ENCODE results near the gene GPX8.
A peak's percentile ranks its signal among the peaks of the same experiment; 100 is the strongest.

GPX8 gene

DNA sequence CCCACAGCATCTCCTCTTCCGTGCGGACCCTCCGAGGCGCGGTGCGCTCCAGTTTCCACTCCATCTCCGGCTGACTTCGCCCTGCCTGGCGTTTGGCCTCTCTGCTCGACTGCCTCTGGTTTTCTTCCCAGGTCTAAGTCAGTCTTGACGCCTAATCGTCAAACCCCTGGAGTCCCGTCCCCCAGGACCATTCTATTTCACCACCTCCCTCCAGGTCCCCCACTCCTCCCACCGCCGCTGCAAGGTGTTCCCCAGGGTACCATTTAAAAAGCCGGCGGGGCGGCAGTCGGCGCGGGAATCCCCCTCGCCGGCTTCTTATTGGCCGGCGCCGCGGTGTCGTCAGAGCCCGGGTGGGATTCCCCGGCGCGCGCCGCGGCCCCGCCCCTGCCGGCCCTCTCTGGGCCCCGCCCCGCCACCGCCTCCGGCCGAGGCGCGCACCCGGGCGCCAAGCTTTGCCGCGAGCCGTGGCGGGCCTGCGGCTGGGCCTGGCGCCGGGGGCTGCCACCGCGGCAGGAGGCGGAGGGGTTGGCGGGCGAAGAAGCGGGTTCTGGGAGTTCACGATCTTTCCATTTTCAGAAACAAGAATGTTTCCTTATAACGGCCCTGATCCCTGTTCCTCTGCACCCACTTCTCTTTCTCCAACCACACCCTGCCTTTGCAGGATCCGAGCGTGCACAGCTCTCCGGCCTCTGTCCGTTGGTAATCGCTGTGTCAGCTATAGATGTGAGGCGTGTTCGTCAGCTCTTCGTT, 13.1 kb downstream of the GPX8 start, which contains the start of gene CDC20B:
CDC20B (minus strand) TSS at position 241 of the 750 bp plus-strand sequence; CDS start at position 64, 177 bp downstream.
- peak; percentile 64 for DNase-seq

DNA sequence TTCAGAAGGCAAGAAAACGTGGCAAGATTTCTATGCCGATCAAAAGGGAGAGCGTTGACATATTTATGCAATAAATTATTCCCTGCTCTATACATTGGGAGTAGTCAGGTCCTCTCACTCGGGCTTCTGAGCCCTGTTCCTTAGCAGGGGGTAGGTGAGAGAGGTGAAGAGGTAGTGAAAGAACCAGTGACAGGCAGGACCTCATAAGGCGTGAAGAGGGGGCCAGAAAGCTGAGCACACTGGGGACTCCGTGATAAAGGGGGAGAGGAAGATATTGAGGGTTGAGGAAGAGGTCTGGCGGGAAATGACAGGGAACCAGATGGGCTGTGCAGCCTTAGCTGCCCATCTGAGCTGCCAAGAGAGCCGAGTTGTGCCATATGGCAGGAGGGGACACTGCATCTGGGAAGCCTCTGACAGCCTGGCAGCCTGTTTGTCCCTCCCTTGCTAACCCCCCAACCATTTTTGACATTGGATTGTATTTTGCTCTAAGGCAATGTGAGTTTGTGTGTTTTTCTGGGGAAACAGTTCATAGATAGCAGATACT, 13.8 kb downstream of the GPX8 start:
- peak; percentile 79 for DNase-seq

DNA sequence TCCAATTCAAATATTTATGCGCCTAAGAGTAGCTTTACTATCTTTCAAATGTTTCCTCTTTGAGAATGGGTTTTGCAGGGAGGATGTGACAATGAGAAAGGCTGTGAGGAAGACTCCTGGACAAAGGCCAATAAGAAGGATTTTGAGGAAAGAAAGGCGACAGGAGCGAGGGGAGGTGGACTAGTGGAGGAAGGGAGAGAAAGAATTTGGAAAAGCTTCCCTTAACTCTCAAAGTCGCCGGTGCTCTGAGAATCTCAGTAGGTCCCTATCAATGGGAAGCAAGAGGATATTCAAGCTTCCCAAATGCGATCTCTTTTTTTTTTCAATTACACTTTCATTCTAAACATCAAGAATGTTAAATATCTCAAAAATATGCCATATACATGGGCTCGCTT, 15.8 kb downstream of the GPX8 start:
- no peak for DNase-seq

DNA sequence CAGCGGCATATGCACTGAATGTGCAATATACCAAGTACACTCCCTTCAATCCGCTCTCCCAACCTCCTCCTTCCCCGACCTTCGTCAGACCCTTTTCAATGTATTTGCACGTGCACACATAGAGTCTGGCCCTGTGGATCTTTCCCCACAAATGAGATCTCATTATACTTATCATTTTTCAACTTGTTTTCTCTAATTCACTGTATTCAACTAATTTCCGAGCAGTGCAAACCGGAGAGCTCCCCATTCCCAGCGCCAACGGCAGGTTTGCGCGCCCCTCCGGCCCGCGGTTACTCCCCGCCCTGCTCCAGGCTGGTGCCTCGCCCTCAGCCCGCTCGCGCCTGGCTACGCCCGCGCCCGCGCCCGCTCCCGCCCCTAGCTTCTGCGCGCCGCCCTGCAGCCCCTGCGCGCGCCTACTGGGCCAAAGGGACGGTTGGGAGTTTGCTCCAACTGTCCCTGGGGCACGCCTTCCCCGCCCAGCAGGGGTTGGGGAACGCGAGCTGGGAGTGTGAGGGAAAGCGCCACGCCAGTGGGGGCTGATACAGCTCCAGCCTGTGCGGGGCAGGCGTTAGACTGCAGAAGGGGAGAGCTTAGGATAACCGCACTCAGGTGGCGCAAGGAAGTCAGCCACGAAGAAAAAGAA, 16.3 kb downstream of the GPX8 start:
- peak; percentile 65 for DNase-seq

DNA sequence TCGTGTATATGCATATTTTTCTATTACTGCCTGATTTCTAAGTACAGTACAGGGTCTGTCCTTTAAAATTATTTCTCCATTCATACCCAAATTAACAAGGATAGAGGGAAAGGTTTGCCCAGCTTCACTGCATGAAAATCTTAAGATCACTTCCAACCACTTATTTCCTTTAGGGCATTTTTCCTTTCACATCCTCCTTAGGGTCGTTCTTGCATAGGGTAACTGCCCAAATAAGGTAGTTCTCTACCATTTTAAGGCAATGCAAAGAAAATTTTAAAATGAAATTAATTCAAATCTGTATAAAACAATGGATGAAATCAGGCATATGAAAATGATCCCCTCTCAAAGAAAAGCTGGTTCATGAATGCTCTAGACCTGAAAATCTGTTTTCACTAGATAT, 17.1 kb downstream of the GPX8 start:
- no peak for DNase-seq

DNA sequence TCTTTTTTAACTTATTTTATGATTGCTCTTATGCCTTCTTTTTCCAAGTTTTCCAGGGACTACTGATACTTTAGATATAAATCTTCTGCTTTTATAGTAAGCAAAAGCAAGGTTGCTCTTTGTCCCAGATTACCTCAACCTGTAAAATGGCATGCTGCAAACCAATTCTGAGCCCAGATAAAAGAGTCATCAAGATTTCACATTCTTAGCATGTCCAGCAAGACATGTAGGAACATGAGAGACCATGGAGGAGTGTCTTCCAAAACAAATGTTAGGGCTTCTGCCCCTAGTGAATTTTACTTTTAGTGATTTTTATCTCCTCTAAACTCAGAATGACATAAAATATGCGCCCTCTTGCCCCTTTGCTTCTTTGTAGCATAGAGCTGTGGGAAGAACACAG, 20.0 kb downstream of the GPX8 start:
- DNase-seq, result no peak

DNA sequence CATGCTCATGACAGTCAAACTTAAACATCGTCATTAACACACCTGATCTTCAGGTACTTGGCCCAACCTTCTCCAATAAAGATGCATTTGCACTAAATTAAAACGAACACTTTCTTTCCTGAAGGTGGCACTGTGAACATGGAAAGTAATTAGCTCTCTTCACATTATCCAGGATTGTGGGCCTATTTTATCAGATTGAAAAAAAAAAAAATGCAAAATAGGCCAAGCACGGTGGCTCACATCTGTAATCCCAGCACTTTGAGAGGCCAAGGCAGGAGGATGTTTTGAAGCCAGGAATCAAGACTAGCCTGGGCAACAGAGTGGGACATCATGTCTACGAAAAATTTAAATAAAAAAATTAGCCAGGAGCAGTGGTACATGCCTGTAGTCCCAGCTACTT, 27.4 kb downstream of the GPX8 start:
- DNase-seq, result peak; percentile 20

DNA sequence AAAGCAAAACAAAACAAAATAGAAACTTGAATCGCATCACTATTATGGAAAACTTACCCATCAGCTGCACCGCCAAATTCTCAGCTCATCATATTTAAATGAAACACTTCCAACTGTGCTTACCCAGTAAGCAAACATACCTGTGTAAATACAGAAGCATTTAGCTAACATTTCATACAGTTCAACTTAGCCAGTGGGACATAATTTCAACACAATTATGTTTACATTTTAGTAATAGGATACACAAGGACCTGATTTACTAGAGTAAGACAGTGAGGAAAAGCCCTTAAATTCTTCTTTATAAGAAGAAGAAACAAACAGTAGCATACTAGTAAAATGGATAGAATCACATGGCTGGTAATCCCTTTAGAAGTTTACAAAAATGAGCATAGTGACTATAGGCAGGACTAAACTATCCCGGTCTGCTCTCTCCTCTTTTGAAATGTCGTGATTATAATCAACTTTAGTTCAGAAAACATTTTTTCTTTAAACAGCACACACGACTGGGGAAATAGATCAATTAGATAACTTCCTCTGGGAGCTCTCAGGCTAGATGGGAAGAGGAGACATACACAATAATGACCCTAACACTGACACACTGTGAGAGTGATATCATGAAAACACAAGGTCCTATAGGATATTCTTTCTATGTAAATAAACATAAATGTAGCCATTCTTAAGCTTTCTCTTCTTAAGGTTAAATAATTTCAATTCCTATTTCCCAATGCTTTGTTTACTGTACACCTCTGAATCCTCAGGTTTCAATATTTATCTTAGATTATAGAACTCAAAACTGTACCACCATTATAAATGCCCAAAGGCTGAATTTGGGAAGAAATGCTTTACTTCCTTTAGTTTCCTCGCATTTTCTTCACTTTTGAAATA, 28.9 kb downstream of the GPX8 start:
- no peak for DNase-seq

DNA sequence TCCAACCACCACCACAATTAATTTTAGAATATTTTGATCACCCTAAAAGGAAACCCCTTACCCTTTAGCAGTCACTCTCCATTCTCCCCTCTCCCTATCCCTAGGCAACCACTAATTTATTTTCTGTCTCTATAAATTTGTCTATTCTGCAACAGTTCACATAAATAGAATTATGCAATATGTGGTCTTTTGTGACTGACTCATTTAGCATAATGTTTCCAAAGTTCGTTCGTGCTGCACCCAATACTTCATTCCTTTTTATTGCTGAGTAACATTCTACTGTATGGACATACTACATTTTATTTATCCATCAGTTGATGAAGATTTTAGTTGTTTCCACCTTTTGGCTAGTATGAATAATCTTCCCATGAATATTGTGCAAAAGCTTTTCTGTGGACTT, 31.2 kb downstream of the GPX8 start:
- no peak for DNase-seq

DNA sequence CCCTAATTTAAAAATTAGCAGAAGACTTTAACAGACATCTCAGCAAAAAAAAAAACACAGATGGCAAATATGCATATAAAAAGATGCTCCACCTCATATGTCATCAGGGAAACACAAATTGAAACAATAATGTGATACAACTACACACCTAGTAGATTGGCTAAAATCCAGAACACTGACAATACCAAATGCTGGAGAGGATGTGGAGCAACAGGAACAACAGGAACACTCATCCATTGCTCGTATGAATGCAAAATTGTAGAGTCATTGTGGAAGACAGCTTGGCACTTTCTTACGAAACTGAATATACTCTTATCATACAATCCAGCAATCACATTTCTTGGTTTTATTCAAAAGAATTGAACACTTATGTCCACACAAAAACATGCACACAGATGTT, 45.0 kb downstream of the GPX8 start:
- no peak for DNase-seq

DNA sequence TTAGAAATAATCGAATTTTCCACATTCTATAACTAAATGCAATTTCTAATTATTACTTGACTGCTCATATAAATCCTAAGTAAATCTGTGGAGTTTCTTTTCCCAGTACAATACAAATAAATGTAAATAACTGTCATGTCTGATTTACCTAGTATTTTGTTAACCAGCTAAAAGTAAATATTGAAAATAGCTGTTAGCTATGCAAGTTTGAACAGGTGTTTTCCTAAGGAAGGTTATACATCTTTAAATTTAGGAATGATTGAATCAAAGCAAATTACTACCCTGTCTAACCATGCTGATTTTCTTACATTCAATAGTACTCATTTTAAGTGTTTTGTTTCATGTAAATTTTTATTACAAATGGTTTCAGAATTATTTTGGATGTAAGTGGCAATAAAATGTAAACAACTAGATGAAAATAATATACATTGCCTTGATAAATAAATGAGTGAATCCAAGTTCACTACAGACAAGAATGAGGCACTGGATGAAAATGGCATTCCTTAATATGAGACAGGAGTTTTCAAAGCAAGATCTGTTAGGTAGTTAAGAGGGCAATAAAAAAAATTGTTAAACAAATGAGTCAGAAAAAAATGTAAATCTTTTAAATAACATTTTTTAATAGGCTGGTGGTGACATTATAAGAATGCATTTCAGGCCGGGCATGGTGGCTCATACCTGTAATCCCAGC, 51.4 kb downstream of the GPX8 start:
- DNase-seq, result no peak

Measured in DMS 273 treated with DMSO at 0.1 percent for 48 hours (cell line).